UCSD-AML1 (cell line): ENCODE data around the gene ECSIT.
A peak's percentile ranks its signal among the peaks of the same experiment; 100 is the strongest.

Source experiments
- DNase-seq: peaks from one replicate; lab custom pipeline; 2025; ENCODE audit not compliant: unreplicated experiment; lab: John Stamatoyannopoulos, UW

ECSIT gene

DNA sequence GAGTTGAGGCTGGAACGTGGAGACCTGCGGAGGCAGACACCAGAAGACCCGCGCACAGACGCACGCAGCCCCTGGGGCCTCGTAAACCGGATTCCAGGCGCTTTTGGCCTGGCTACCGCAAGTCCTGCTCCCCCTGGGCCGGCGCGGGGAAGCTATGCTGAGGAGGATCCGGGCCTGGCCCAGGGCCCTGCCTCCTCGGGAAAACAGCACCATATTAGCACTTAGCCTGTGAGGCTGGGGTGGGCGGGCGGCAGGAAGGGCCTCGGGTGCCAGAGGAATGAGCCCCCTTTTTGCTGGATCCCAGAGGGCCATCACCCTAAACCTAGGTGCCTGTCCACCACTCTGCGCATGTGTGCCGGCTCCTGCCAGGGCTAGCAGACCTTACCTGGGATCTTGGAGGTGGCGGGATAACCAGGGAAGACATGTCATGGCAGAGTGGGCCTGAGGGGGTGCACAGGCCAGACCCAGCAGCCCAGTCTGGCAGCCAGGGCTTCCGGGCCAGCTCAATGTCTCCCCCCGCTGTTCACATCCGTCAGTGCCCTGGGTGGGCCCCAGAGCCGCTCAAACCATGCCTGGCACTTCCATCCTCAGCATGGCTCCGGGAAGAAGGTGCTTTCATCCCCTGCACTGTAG, 22.8 kb upstream of the ECSIT start:
- no peak for DNase-seq

DNA sequence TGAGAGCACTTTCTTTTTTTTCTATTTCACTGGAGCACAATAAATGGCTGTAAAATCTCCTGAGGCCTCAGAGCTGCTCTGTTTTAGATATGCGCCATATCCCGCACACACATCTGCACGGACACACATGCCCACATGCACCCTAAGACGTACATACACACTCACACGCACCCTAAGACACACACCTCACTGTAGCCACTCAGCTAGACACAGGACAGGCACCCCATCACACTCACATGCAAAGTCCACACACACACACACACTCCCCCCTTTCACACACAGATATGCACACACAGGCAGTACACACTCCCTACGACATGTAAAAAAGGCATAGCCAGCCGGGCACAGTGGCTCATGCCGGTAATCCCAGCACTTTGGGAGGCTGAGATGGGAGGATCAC, 21.3 kb upstream of the ECSIT start:
- no peak for DNase-seq

DNA sequence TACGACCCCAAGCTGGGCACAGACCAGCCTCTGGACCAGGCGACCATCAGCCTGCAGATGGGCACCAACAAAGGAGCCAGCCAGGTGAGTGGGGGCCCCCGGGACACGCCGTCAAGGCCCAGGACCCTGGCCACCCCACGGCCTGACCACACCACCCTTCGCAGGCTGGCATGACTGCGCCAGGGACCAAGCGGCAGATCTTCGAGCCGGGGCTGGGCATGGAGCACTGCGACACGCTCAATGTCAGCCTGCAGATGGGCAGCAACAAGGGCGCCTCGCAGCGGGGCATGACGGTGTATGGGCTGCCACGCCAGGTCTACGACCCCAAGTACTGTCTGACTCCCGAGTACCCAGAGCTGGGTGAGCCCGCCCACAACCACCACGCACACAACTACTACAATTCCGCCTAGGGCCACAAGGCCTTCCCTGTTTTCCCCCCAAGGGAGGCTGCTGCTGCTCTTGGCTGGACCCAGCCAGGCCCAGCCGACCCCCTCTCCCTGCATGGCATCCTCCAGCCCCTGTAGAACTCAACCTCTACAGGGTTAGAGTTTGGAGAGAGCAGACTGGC, 20.5 kb upstream of the ECSIT start:
- DNase-seq: no peak

DNA sequence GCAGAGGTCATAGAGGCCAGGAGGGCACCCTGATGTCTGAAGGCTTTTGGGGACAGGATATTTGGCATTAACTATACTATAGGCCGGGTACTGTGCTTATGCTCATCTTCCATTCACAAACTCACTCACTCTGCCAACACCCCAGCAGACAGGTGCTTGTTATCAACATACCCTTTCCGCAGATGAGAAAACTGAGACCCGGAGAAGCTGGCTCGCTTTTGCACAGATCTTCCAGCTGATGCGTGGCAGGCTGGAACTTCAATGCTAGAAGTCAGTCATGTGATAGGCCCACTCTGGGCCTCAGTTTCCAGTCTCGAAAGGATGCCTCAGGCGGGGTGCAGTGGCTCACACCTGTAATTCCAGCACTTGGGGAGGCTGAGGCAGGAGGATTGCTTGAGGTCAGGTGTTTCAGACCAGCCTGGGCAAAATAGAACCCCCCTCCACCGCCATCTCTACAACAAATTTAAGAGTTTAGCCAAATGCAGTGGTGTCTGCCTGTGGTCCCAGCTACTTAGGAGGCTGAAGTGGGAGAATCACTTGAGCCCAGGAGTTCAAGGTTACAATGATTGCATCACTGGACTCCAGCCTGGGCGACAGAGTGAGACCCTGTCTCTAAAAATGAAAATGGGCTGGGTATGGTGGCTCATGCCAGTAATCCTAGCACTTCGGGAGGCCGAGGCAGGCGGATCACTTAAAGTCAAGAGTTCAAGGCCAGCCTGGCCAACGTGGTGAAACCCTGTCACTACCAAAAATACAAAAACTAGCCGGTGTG, 19.2 kb upstream of the ECSIT start:
- DNase-seq: no peak

DNA sequence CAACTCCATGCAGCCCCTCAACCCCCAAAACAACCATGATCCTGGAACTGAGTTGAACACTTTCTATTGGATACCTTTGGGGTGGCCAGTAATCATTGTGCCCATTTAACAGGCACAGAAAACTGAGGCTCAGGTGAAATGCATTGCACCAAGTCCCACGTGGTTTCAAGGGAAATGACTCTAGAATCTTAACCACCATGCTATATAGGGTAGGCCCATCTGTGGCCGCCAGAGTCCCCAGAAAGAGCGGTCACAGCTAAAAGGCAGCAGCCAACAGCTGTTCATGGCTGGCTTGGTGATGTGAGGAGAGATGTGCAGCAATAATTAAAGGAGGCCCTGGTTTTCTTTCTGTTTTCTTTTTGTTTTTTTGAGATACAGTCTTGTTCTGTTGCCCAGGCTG, 12.3 kb upstream of the ECSIT start:
- DNase-seq: no peak

DNA sequence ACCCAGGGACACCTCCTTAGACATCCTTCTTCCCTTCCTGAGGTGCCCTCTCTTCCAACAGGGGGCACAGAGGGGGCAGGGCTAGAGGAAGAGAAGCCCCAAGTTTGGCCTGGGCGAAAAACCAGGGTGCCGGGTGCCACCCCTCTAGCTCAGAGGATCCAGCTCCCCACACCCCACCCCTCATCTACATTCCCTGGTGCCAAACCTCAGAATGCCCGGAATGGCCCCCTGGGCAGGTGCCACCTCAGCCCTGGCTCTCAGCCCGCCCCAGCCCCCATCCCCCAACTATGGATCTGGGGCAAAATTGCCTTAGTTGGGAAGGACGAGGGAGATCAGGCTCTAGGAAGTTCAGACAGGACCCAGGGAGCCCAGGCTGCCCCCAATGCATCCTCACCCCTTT, 11.7 kb upstream of the ECSIT start:
- DNase-seq: no peak

DNA sequence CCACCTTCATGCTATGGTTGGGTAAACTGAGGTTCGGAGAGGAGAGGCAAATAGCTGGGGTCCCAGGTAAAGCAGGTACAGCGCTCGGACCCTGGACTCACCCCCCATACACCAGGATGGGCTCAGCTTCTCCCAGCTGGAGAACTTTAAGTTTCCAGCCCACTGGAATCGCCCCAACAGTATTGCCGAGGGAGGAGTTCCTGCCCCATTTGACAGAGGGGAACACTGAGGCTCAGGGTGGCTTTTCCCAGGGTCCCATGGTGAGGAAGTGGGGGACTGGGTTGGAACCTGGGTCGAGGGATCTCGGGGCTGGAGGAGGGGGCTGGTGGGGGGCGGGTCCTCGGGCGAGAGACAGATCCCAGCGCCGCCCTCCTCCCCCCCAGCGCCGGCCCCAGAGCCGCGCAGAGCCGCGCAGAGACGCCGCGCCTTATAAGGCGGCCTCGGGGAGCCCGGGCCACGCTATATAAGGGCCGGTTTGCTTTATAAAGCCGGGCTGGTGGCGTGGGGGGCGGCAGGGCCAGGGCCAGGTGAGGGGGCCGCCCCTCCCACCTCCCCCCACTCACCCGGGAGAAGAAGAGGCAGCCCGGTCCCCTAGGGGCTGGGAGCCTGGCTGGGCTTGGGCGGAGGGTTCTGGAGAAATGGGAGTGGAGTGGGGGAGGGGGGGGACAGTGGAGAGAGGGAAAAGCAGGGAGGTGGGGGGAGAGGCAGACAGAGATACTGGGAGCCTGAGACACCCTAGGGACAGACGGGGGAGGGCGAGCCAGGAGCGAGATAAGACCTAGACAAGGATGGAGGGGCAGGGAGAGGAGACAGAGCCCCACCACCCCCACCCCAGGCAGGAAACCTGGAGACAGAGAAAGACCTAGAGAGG, 10.8 kb upstream of the ECSIT start:
- no peak for DNase-seq

DNA sequence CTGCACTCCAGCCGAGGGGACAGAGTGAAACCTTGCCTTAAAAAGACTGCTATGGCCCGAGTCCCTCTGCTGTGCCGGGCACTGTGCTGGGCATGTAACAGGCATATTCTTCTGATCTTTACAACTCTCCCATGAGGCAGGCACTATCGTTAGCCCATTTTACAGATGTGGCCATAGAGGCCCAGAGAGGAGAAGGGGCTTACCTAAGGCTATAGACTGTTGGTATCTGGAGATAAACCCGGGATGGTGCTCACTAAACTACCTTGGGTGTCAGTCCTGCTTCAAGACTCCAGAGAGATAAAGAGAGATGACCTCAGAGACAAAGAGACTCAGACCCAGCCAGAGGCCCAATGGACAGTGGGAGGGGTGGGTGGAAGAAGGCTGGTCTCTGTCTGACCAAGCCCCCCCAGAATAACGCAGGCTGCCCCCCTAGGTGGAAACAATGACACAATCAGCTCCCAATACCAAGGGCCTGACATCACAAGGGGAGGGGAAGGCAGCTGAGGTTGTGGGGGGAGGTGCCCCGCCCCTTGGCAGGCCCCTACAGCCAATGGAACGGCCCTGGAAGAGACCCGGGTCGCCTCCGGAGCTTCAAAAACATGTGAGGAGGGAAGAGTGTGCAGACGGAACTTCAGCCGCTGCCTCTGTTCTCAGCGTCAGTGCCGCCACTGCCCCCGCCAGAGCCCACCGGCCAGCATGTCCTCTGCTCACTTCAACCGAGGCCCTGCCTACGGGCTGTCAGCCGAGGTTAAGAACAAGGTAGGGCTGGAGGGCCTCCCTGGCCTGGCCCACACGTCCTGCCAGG, 9.5 kb upstream of the ECSIT start, which contains the start of gene CNN1:
TSS of gene CNN1 (plus strand) at position 620 of the 805 bp plus-strand sequence. CDS start at position 697, 77 bp downstream.
- DNase-seq: no peak

DNA sequence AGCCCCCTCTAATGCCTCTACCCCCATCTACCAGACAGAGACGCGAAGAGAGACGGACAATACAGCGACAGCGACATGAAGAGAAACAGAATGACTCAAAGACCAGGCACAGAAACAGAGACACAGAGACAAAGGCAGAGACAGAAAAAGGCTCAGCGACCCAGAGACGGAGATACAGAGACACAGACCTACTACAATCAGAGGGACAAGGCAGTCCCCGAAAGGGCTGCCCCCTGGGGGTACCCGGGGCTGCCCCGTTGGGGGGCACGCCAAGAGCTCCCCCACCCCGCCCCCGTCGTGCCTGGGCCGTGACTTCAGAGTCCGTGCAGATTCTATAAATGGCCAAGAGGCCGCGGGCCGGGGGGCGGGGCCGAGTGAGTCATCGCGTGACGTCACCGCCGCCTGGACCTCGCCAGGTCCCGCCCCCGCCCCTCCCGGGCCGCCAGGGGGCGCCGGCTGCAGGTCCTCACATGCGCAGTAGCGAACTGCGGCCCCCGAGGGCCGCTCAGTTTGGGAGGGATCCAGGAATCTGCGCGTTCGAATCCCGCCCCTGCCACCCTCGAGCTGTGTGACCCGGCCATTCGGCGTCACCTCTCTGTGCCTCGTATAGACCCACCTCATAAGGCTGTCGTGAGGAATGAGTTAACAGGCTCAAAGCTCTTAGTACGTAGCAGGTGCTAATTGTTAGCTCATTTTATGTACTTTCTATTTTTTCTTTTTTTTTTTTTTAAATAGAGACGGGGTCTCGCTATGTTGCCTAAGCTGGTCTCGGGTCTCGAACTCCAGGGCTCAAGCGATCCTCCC, 7.1 kb upstream of the ECSIT start:
- peak; percentile 92 for DNase-seq

DNA sequence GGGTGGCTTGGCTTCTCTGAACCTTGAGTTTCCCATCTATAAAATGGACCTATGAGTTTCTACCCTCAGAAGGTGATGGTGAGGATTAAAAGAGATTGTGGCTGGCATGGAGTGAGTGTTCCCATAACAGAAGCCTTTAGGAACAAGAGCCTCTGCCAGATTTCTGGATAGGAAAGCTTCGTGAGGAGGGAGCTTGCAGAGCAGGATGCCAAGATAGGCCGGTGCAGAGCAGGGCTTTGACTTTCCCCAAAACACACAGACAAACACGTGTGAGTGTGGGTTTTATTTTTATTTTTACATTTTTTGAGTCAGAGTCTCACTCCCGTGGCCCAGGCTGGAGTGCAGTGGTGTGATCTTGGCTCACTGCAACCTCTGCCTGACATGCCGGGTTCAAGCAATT, 6.0 kb upstream of the ECSIT start:
- no peak for DNase-seq

DNA sequence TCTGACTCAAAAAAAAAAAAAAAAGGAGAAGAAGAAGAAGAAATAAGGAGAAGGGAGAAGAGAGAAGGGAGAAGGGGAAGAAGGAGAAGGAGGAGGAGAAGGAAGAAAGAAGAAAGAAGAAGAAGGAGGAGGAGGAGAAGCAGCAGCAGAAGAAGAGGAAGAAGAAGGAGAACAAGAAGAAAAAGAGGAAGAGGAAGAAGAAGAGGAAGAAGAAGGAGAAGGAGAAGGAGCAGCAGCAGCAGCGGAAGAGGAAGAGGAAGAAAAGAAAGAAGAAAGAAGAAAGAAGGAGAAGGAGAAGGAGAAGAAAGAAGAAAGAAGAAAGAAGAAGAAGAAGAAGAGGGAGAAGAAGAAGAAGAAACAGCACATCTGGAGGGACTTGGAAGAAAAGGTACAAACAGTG, 5.6 kb upstream of the ECSIT start:
- DNase-seq: no peak

DNA sequence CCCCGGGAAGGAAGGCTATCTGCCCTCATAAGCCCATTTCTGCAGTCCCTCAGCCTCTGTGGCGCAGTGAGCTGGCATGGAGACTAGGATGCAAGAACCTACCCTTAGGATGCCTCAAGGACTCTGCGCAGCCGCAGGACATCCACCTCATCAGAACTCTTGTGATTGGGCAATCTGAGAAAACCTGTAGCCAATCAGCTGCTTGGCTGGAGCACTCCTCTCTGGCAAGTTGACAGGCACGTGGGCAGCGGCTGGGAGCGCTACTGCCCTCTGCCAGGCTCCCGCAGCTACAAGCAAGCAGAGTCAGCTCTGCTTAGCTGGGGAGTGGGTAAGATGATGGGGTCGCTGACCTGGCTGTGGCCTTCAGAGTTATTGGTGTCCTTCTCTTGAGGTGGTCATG, 1.5 kb upstream of the ECSIT start:
- DNase-seq: peak; percentile 81

DNA sequence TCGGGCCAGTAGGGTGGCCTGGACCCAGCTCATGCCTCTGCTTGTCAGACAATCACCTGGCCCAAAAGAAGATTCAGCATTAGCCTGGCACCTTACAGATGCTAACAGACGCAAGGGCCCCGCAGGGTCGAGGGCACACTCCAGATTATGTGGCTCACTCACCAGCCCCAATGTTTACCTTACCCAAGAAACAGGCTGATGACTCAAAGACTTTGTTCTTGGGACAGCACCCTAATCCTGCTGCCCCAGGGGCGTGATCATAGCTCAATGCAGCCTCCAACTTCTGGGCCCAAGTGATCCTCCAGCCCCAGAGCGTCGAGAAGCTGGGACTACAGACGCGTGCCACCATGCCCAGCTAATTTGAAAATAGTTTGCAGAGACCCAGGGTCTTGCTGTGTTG, 9.8 kb downstream of the ECSIT start:
- no peak for DNase-seq

DNA sequence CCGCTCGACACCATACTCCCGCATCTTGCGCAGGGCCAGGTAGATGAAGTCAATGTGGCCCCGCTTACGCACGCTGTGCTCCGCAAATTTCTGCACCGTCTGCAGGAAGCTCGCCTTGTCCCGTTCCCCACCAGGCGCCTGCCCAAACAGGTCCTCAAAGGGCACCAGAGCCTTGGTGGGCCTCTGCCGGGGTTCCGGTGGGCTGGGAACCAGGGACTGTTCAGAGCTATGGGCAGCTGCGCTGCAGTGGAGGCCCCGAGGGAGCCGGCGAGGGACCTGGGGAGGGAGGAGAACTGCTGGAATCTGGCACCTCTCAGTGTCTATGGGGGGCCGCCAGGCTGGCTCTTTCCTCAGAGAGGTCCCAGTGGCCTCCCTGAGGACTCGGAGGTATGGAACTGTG, 15.0 kb downstream of the ECSIT start:
- DNase-seq: no peak

DNA sequence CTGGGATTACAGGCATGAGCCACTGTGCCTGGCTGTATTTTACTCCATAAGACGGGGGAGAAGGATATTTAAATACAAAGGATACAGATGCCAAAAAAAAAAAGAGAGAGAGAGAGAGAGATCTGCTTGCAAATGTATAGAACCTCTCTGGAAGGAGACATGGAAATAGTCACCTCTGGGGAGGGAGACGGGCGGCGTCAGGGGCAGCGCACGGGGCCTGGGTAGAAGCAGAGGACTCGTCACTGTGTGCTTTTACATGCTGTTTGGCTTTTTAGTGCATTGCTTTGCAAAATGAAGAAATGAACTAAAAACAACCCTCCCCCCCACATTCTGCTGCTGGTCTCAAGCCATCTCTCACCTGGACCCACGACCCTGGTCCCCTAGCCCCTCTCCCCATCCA, 18.5 kb downstream of the ECSIT start:
- DNase-seq: no peak

DNA sequence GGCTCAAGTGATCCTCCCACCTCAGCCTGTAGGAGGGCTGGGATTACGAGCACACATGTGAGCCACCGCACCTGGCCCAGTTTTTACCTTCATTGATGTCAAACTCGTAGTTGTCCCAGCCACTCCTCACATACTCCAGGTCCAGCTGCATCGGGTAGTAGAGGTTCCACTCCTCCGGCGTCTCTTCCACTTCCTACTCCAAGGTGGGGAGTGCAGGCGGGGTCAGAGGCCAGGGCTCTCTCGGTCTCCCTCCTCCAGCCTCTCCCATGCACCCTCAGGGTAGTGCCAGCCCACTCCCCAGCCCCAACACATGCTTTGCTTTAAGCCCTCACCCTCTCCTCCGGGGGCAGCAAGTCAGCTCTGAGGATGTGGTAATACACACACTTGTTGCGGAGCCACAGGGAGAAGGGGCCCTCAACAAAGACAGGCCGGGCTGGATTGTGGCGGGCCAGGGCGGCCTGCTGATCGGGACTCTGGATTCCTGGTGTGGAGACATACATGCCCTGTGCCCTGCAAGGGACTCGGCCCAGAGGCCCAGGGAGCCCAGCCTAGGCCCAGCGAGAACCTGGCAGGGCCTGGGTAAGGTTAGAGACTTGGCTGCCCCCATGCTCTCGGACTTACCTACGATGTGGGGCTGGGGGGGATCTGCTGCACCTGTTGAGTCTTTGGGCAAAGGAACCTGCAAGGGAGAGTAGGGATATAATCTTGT, 21.4 kb downstream of the ECSIT start:
- DNase-seq: no peak

DNA sequence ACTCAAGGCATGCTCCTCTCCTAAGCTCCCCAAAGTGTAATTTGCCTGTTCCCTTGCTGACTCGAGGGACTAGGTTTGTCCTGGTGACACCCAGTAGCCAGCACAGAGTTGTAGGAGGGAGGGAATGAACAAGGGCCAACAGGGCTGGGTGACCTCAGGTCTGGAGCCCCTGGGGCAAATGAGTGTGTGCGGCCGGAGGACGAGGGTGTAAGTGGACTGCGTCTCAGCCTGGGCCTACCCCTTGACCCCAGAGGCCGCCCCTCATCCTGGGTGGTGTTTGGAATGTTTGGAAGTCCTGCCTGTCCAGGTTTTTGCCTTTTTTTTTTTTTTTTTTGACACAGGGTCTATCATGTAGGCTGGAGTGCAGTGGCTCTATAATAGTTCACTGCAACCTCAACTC, 22.0 kb downstream of the ECSIT start:
- no peak for DNase-seq

DNA sequence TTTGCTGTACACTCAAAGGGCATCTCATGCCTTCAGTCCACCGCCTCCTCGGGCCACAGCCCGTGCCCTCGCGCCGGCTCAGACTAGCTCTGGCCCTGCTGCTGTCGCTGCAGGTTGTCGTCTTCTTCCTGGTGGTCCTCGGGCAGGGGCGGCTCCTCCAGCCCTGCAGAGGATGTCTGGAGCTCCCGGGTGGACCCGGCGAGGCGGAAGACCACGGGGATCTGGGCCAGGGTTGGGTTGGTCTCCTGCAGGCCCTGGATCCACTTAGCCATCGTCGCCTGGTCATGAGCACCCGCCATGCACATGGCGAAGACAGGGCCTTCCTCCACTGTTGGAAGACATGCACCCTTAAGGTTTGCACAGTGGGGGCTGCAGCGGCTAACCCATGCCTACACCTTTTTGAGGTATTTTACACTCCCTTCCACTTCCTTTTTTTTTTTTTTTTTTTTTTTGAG, 22.8 kb downstream of the ECSIT start:
- no peak for DNase-seq

DNA sequence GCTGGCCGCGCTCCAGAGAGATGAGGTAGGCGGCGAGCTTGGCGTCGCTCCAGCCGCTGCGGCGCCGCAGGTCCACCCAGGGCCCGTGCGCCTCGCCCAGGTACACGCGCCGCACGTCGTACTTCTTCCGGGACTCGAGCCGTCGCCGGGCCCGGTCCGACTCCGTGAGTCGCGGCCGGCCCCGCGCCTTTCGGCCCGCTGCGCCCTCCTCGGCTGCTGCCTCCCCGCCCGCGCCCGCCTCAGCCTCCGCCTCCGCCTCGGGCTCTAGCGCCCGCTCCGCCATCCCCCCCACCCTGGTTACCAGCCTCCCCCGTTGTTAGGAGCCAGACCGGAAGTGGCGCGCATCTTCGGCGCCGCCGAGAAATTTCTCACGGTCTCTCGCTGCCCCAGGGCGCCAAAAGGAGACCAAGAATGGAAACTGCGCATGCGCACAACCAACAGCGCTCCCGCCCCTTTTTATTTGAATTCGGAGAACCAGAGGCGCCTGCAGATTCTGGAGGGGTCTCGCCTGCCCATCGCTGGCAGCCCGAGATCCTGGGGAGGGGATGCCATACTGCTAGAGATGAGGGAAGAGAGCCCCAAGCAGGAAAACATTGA, 23.3 kb downstream of the ECSIT start, which contains the start of gene ZNF653:
TSS of gene ZNF653 (minus strand) at position 336 of the 597 bp plus-strand sequence. CDS start at position 283, 53 bp downstream.
- peak; percentile 93 for DNase-seq
